ENCODE data around the gene MKRN2. TPM values are rescaled to one million over a fixed set of nuclear protein-coding genes. Genes with fewer than 3 reads are reported as not detected.
A peak's percentile ranks its signal among the peaks of the same experiment; 100 is the strongest.

Gene MKRN2
- total and polyA plus RNA-seq, 2 experiments from 2014 or later = 41.6 to 43.7 TPM

GRCh38 chr3:12574661-12575060, 17.8 kb downstream of the MKRN2 start:
- in situ Hi-C loops (cut with MboI) = no loop called here
- Histone ChIP-seq H2AFZ (no peak overlapping the region), H3K4me3 (no peak overlapping the region), H3K27ac (no peak overlapping the region), H3K27me3 (replicated peaks; ENCODE audit: insufficient read depth) (no peaks in the 10 kb centered on the region), H3K79me2 (ENCODE audit: insufficient read depth) (peaks cover 53% of the 10 kb centered on the region), H3K9me2 (ENCODE audit: insufficient read depth) (no peaks in the 10 kb centered on the region), H4K20me1 (ENCODE audit: insufficient read depth) (no peaks in the 10 kb centered on the region), H3K36me3 (ENCODE audit: low read depth) (peaks cover 62% of the 10 kb centered on the region; the same call in 1 of the 2 replicates), H3K9me3 (ENCODE audit: low read depth) (no peaks in the 10 kb centered on the region), H3K4me1 (ENCODE audit: insufficient read depth) (peaks cover 37% of the 10 kb centered on the region), H3K4me2 (ENCODE audit: unreplicated experiment) (no peak overlapping the region), H3F3A (ENCODE audit: insufficient read depth) (peaks cover 36% of the 10 kb centered on the region), H3K9ac (no peak overlapping the region)
- TF ChIP-seq EZH2phosphoT487 (IDR thresholded peaks at IDR 0.05; ENCODE audit: insufficient read depth, low read depth) (no peak), EZH2 (IDR thresholded peaks at IDR 0.05; ENCODE audit: insufficient read depth, poor library complexity, severe bottlenecking) (no peak)
- no peak for DNase-seq
- 75 to 86% methylated on average over 7 of the region's 7 CpGs for WGBS, 2 experiments (ENCODE audit: low coverage in 1 of 2, low lambda C conversion rate in 2 of 2, missing lambda C conversion rate in 2 of 2)

DNA sequence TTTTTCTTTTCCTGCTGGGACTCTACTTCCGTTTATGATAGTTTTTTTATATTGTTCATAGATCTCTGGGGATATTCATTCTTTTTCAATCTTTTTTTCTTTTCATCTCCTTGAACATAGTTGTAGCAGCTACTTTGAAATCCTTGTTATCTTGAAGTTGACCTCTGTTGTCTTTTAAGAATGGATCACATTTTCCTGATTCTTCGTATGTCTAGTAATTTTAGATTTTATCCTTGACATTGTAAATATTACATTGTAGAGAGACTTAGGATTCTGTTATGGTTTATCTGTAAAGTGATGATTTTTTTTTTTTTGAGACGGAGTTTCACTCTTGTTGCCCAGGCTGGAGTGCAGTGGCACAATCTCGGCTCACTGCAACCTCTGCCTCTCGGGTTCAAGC, 20.5 kb downstream of the MKRN2 start:
- H3K4me1 ChIP-seq (ENCODE audit: insufficient read depth) = peaks cover 42% of the 10 kb centered on the region
- no peaks in the 10 kb centered on the region for H4K20me1 ChIP-seq (ENCODE audit: insufficient read depth)
- peaks cover 42% of the 10 kb centered on the region for H3K79me2 ChIP-seq (ENCODE audit: insufficient read depth)
- H3K4me3 ChIP-seq = no peak overlapping the region
- peaks cover 38% of the 10 kb centered on the region for H3F3A ChIP-seq (ENCODE audit: insufficient read depth)
- TF ChIP-seq EZH2 (IDR thresholded peaks at IDR 0.05; ENCODE audit: insufficient read depth, poor library complexity, severe bottlenecking) = no peak
- TF ChIP-seq EZH2phosphoT487 (IDR thresholded peaks at IDR 0.05; ENCODE audit: insufficient read depth, low read depth) = no peak
- 61 to 66% methylated on average over 5 of the region's 5 CpGs for WGBS, 2 experiments (ENCODE audit: low coverage in 1 of 2, low lambda C conversion rate in 2 of 2, missing lambda C conversion rate in 2 of 2)
- H3K36me3 ChIP-seq (ENCODE audit: low read depth) = peaks cover 45% of the 10 kb centered on the region; the same call in 1 of the 2 replicates
- no peak overlapping the region for H3K9ac ChIP-seq
- in situ Hi-C loops (cut with MboI) = no loop called here
- H3K9me2 ChIP-seq (ENCODE audit: insufficient read depth) = no peaks in the 10 kb centered on the region
- no peak overlapping the region for H3K4me2 ChIP-seq (ENCODE audit: unreplicated experiment)
- no peaks in the 10 kb centered on the region for H3K9me3 ChIP-seq (ENCODE audit: low read depth)
- H3K27ac ChIP-seq = peak overlapping the region; percentile 78
- H3K27me3 ChIP-seq (replicated peaks; ENCODE audit: insufficient read depth) = no peaks in the 10 kb centered on the region
- H2AFZ ChIP-seq = no peak overlapping the region
- no peak for DNase-seq

GRCh38 chr3:12578742-12579141, 21.9 kb downstream of the MKRN2 start:
- Histone ChIP-seq H3K4me2 (ENCODE audit: unreplicated experiment) (no peak overlapping the region), H3K27ac (no peak overlapping the region), H2AFZ (no peak overlapping the region), H3K79me2 (ENCODE audit: insufficient read depth) (peaks cover 40% of the 10 kb centered on the region), H3K4me1 (ENCODE audit: insufficient read depth) (peaks cover 38% of the 10 kb centered on the region), H3K9me3 (ENCODE audit: low read depth) (no peaks in the 10 kb centered on the region), H3K9me2 (ENCODE audit: insufficient read depth) (no peaks in the 10 kb centered on the region), H3K36me3 (ENCODE audit: low read depth) (peaks cover 48% of the 10 kb centered on the region), H4K20me1 (ENCODE audit: insufficient read depth) (no peaks in the 10 kb centered on the region), H3K4me3 (no peak overlapping the region), H3K9ac (no peak overlapping the region), H3K27me3 (replicated peaks; ENCODE audit: insufficient read depth) (no peaks in the 10 kb centered on the region), H3F3A (ENCODE audit: insufficient read depth) (peaks cover 46% of the 10 kb centered on the region)
- TF ChIP-seq EZH2phosphoT487 (IDR thresholded peaks at IDR 0.05; ENCODE audit: insufficient read depth, low read depth) = no peak
- no peak for TF ChIP-seq EZH2 (IDR thresholded peaks at IDR 0.05; ENCODE audit: insufficient read depth, poor library complexity, severe bottlenecking)
- peak; percentile 36 for DNase-seq
- 96 to 100% methylated on average over 2 of the region's 2 CpGs for WGBS, 2 experiments (ENCODE audit: low coverage in 1 of 2, low lambda C conversion rate in 2 of 2, missing lambda C conversion rate in 2 of 2)
- in situ Hi-C loops (cut with MboI) = no loop called here

DNA sequence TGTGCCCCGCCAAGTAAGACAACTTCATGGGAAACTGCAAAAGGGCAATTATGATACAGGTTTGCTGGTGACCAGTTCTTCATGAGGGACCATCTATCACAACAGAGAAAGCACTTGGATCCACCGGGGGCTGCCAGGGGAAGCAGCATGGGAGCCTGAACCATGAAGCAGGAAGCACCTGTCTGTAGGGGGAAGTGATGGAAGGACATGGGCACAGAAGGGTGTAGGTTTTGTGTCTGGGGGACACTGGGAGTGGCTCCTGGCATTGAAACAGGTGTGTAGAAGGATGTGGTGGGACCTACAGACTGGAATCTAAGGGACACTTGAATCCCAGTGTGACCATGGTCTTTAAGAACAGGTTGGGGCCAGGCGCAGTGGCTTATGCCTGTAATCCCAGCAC, 22.6 kb downstream of the MKRN2 start:
- Histone ChIP-seq H3F3A (ENCODE audit: insufficient read depth) (peaks cover 48% of the 10 kb centered on the region), H3K4me1 (ENCODE audit: insufficient read depth) (peaks cover 34% of the 10 kb centered on the region), H2AFZ (no peak overlapping the region), H3K9me2 (ENCODE audit: insufficient read depth) (no peaks in the 10 kb centered on the region), H3K4me2 (ENCODE audit: unreplicated experiment) (no peak overlapping the region), H3K79me2 (ENCODE audit: insufficient read depth) (peaks cover 45% of the 10 kb centered on the region), H3K27ac (peak overlapping the region; percentile 57), H3K9me3 (ENCODE audit: low read depth) (no peaks in the 10 kb centered on the region), H4K20me1 (ENCODE audit: insufficient read depth) (no peaks in the 10 kb centered on the region), H3K36me3 (ENCODE audit: low read depth) (peaks cover 52% of the 10 kb centered on the region), H3K27me3 (replicated peaks; ENCODE audit: insufficient read depth) (no peaks in the 10 kb centered on the region), H3K4me3 (no peak overlapping the region), H3K9ac (peak overlapping the region; percentile 50; the same call in 1 of the 2 replicates)
- no peak for TF ChIP-seq EZH2phosphoT487 (IDR thresholded peaks at IDR 0.05; ENCODE audit: insufficient read depth, low read depth)
- WGBS, 2 experiments (ENCODE audit: low coverage in 1 of 2, low lambda C conversion rate in 2 of 2, missing lambda C conversion rate in 2 of 2) = 97% methylated on average over 3 of the region's 3 CpGs
- no peak for DNase-seq
- in situ Hi-C loops (cut with MboI) = no loop called here

DNA sequence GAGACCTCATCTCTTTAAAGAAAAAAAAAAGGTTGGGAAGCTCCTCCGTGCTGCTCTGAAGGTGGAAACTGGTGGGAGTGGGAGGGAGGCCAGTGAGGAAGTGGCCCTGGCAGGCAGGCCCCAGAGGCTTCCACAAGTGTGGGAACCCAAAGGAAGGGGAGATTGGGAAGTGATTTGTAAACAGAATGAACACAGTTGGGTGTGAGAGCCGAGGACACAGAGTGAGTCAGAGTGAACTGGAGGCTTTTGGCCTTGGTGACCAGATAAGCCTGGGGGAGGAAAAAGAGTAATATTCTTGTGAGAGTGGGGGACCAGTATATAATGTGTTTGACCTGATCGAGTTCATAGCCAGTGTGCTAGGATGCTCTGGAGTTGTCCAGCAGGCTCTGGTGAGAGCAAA, 23.0 kb downstream of the MKRN2 start:
- 29 to 42% methylated on average over 3 of the region's 3 CpGs for WGBS, 2 experiments (ENCODE audit: low coverage in 1 of 2, low lambda C conversion rate in 2 of 2, missing lambda C conversion rate in 2 of 2)
- H3K9me3 ChIP-seq (ENCODE audit: low read depth) = no peaks in the 10 kb centered on the region
- DNase-seq = peak; percentile 70
- in situ Hi-C loops (cut with MboI) = no loop called here
- no peak overlapping the region for H2AFZ ChIP-seq
- no peaks in the 10 kb centered on the region for H4K20me1 ChIP-seq (ENCODE audit: insufficient read depth)
- H3F3A ChIP-seq (ENCODE audit: insufficient read depth) = peaks cover 49% of the 10 kb centered on the region
- no peaks in the 10 kb centered on the region for H3K9me2 ChIP-seq (ENCODE audit: insufficient read depth)
- no peak overlapping the region for H3K4me2 ChIP-seq (ENCODE audit: unreplicated experiment)
- no peak overlapping the region for H3K4me3 ChIP-seq
- peaks cover 34% of the 10 kb centered on the region for H3K4me1 ChIP-seq (ENCODE audit: insufficient read depth)
- H3K36me3 ChIP-seq (ENCODE audit: low read depth) = peaks cover 56% of the 10 kb centered on the region
- H3K27ac ChIP-seq = peak overlapping the region; percentile 57
- H3K27me3 ChIP-seq (replicated peaks; ENCODE audit: insufficient read depth) = no peaks in the 10 kb centered on the region
- no peak for TF ChIP-seq EZH2 (IDR thresholded peaks at IDR 0.05; ENCODE audit: insufficient read depth, poor library complexity, severe bottlenecking)
- no peak for TF ChIP-seq EZH2phosphoT487 (IDR thresholded peaks at IDR 0.05; ENCODE audit: insufficient read depth, low read depth)
- peaks cover 48% of the 10 kb centered on the region for H3K79me2 ChIP-seq (ENCODE audit: insufficient read depth)
- peak overlapping the region; percentile 50; the same call in 1 of the 2 replicates for H3K9ac ChIP-seq
